HG02973 (cell line): ENCODE results near the gene SGSM1.

ENCODE experiments used
- ATAC-seq: cut with Tn5 transposase; IDR thresholded peaks from one replicate; pipeline ENCODE4 v1.9.1; 2021; ENCODE audit warnings: moderate library complexity; ENCODE audit not compliant: unreplicated experiment

SGSM1 gene

DNA sequence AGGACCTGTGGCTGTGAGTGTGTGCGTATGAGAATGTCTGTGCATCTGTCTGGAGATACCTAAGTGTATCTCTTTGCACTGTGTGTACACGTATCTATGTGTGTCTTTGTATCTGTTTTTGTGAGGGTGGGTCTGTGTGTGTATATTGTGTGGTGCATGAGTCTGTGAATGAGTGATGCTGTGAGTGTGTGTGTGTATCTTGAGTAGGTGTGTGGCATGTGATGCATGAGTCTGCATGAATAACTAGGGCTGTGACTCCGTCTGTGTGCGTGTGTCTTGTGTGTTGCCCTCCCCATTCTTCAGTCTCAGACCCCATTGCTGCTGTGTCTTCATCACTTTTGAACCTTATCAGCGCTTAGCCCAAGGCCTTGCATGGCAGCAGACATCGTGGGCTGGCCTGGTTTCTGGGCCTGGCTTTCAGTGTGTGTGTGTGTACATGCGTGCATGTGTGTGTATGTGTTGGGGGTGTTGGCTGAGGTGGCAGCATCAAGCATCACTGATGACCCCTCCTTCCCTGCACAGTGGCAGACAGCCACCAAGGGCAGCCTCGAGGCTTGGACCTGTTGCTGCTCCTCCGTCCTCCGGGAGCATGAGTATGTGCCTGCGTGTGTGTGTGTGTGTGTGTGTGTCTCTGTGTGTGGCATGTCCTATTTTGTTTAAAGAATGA is 1.4 kb downstream of the SGSM1 start:
- no peak for ATAC-seq

- ATAC-seq, result no peak
Observed at GRCh38 chr22:24809331-24809730, 3.3 kb downstream of the SGSM1 start.

DNA sequence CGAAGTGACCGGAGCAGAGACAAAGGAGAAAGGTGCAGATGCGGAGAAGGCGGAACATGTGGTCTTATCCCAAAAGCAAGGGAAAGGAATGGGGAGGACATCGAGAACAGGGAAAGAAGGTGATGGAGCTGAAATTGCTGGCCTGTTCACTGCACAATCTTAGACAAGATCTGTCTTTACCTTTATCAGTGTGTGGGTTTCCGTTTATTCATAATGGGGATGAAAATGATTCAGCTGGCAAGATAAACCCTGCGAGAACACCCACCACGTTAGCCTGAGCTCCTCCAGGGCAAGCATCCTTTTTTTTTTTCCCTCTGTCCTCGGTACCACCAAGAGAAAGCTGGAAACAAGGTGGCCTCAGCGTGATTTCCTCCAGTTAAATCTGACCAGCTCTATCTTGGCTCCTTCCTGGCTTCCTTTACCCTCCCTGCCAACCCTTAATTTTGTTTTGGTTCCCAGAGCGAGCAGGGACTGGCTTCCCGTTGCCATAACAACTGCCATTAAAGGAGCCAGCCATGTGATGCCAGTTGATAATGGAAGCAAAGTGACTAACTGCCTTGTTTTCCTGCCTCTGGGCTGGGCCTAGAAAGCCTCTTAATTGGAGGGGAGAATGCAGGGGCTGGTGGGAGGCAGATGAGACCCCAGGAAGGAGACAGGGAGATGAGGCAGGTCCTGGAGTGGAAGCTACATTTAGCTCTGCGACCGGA is 4.2 kb downstream of the SGSM1 start:
- ATAC-seq, result no peak

GRCh38 chr22:24812950-24813775 is 7.2 kb downstream of the SGSM1 start:
- no peak for ATAC-seq

DNA sequence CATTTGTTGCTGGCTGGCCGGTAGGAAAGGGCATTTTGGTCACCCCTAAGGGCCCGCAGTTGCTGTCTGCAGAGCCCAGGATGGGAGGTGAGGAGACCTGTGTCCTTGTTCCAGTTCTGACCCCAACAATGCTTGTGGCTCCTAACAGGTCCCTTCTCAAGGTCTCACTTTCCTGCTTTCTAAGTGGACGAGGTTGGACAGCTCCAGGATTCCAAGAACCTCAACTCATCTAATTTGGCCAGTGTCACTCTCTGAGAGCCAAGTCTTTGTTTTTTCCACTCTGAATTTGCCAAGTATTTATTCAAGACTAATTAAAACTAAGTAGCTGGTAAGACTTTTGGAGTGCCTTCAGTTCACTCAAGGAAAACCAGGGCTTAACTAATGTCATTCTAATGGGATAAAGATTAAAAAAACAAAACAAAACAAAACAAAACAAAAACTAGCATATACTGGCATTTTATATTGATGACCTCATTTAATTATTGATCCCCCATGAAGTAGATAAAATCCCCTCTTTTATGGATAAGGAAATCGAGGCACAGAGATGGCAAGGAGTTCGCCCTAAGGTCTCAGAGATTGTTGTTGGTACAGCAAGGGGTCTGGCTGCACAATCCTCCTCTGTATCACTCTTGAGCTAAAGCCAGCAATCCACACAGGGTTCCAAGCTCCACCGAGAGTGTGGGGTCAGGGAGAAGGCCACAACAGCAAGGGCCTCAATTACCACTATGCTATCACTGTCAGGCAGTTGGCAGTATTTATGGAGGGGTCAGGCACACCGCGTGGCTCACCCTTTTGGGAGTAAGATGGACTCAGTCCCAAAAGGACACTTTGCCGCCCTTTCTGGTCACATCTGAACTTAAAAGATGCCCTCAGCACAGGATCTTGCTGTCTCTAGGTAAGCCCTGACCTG is 8.1 kb downstream of the SGSM1 start:
- ATAC-seq, result no peak

GRCh38 chr22:24816806-24817205 is 10.8 kb downstream of the SGSM1 start:
- ATAC-seq, result no peak

DNA sequence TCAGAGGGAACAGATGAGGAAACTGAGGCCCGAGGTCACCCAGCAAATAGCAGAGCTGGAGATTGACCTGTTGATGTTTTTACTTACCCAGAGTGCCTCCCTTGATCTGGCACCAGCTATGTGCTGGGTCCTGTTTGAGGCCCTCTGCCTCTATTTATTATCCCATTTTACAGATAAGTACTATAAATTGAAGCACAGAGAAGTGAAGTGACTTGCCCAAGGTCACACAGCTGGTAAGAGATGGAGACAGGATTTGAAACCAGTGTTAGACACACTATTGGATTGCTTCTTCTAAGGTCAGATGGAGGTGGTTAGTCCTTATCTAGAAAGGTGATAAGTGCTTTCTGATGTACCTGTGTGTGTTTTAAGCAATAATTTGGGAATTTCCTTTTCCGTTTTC is 13.5 kb downstream of the SGSM1 start:
- no peak for ATAC-seq

- ATAC-seq, result no peak
Observed at GRCh38 chr22:24819911-24820461, 14.0 kb downstream of the SGSM1 start.

- ATAC-seq, result no peak
Observed at GRCh38 chr22:24822471-24822870, 16.5 kb downstream of the SGSM1 start.

DNA sequence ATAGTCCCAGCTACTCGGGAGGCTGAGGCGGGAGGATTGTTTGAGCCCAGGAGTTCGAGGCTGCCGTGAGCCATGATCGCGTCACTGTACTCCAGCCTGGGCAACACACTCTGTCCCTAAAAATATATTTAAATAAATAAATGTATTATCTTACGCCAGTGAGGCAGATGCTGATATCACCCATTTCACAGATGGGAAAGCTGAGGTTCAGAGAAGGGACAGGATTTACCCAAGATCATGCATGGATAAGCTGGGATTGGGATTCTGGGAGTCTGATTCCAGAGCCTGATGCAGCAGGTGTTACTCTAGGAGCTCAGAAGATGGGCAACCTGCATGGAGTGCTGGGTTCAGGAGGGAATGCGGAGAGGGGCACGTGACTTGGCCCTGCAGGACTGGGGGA is 17.8 kb downstream of the SGSM1 start:
- no peak for ATAC-seq

GRCh38 chr22:24824250-24824649 is 18.2 kb downstream of the SGSM1 start:
- no peak for ATAC-seq

DNA sequence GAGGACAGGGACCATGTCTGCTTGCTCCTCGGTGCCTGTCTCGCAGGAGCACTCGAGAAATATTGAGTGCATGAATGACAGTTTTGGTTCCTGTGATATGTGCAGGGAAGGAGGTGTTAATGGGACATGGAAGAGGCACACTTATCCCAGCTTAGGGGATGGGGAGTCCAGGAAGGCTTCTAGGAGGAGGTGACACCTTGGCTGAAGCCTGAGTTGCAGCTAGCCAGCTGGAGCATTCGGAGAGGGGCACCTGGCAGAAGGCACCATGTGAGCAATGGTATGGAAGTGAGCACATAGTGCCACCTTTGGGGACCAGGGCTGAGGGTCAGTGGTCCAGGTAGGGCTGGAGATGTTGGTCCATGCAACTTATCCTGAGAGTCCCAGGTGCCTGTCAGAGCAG is 18.9 kb downstream of the SGSM1 start:
- no peak for ATAC-seq

- no peak for ATAC-seq
Observed at GRCh38 chr22:24826710-24827285, 20.8 kb downstream of the SGSM1 start.

DNA sequence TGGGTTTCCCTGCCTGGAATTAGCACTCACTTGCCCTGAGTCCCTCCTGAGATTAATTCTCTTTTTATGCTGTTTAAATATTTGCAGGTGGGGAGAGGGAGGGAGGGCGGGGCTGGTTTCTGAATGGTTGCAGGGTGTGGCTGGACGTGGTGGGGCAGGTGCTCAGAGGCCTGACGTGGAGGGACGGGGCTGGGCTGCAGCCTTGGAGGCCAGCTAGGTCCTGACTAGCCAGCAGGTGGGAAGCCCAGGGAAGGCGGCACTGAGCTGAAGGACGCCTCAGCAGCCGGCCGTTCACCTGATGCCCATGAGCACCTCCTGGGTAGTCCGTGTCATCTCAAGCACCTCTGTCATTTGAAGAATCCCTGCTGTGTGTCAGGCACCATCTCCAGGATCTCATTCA is 21.3 kb downstream of the SGSM1 start:
- no peak for ATAC-seq

DNA sequence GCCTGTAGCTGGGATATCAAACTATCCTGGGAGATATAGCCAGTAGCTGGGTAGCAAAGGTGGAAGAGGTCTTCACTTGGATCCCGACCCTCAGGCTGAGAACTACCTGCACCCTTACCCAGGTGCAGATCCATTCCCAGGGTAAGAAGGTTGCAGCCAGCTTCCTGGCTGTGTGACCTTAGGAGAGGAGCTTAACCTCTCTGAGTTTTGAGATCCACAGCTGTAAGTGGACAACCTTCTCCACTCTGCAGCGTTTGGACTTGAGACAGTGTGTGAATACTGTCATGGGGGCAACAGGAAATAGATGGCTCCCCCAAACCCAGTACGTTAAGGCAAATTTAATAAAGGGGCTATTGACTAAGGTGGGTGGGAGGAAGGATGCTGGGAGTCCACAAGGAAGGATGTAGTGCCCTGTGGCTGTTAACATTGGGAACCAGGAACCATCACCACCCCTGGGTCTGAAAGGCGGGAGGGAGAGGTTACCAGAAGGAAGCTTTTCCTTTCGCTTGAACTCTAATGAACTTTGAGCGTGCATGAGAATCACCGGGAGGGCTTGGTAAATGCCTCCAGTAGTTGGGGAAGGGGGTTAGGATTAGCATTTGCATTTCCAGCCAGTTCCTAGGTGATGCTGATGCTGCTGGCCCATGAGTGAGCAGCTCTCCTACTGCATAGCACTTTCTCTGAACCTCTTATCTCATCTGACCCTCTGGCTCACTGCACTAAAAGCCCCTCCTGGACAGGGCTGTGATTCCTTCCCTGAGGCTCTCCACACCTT is 24.4 kb downstream of the SGSM1 start:
- ATAC-seq, result no peak

- ATAC-seq, result no peak
Observed at GRCh38 chr22:24831687-24832086, 25.7 kb downstream of the SGSM1 start.

GRCh38 chr22:24833881-24834495 is 28.0 kb downstream of the SGSM1 start:
- no peak for ATAC-seq

DNA sequence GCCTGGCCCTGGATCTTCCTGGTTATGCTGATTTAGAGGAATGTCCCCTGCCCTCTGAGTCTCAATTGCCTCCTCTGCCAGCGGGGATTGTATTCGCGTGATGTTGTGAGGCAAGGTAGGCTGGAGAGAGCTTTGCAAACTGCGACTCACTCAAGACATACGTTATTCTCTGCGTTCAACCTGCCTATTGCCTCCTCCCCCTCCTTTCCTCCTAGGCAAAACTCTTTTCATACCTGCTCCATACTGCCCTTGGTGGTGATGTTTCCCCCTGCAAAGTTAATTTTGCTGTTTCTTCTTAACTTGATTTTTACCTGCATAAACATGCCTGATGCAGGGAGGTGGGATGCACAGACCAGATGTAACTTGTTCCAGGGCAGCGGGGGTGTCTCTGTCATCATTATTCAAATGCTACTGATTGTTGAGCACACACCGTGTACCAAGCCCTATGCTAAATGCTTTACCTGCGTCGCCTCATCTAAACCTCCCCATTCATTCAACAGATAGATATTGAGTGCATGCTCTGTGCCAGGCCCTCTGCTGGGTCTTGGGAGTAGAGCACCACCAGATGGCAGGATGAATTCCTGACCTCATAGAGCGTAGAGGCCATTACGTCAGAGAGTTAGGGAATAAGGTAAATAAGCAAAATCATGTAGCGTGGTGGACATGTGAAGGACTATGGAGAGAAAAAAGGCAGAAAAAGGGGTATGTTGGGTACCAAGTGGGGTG is 29.0 kb downstream of the SGSM1 start:
- no peak for ATAC-seq
